SW480 (cell line): ENCODE data around the gene NACC2.

Experiments used
- DNase-seq: peaks from one replicate; pipeline ENCODE4 v3.0.0-alpha.2; 2016; ENCODE audit warnings: low spot score

Gene NACC2

DNA sequence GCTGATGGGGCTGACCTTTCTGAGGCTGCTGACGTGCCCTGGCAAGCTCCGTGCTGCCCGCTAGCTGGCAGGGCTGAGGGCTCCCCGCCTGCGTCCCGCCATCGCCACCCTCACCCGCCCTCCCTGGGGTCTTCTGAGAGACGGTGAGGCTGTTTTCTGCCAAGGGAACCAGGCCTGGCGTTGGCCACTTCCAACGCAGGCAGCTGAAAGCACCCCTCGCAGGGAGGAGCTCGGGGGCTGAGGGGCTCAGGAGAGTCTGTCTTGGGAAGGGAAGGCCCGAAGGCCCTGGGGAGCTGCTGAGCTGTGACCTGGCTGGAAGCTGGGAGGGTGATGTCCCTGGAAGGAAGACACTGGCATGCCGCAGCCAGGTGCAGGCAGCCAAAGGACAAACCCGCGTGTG is 33.3 kb upstream of the NACC2 start:
- DNase-seq: no peak

DNA sequence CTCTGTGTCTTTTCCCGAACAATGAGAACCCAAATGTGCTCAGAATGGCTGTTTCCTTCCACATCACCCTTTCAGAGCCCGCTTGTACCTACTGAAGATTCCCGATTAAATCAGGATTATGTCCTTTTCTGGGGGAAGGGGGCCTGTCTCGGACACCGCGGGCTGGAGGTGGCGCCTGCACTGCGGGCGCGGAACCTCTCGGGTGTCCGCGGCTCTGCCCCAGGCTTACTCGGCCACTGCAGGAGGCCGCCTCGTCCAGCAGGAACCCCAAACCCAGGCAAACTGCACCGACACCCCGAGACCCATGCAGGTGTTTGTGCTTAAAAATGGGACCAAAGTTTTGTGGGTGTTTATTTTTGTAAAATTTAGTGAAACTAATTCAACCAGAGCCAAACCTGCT is 32.2 kb upstream of the NACC2 start:
- no peak for DNase-seq

DNA sequence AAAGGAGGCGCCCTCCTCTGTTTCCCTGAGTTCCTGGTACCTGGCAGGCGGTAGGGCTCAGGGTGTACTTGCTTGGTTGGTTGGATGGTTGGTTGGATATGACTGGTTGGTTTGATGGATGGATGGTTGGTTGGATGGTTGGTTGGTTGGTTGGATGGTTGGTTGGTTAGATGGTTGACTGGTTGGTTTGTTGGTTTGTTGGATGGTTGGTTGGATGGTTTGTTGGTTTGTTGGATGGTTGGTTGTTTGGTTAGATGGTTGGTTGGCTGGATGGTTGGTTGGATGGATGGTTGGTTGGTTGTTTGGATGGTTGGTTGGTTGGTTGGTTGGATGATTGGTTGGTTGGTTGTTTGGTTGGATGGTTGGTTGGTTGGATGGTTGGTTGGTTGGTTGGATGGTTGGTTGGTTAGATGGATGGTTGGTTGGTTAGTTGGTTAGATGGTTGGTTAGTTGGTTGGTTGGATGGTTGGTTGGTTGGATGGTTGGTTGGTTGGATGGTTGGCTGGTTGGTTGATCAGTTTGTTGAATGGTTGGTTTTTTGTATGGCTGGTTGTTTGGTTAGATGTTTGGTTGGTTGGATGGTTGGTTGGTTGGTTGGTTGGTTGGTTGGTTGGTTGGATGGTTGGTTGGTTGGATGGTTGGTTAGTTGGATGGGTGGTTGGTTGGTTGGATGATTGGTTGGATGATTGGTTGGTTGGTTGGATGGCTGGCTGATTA is 30.0 kb upstream of the NACC2 start:
- DNase-seq: no peak

DNA sequence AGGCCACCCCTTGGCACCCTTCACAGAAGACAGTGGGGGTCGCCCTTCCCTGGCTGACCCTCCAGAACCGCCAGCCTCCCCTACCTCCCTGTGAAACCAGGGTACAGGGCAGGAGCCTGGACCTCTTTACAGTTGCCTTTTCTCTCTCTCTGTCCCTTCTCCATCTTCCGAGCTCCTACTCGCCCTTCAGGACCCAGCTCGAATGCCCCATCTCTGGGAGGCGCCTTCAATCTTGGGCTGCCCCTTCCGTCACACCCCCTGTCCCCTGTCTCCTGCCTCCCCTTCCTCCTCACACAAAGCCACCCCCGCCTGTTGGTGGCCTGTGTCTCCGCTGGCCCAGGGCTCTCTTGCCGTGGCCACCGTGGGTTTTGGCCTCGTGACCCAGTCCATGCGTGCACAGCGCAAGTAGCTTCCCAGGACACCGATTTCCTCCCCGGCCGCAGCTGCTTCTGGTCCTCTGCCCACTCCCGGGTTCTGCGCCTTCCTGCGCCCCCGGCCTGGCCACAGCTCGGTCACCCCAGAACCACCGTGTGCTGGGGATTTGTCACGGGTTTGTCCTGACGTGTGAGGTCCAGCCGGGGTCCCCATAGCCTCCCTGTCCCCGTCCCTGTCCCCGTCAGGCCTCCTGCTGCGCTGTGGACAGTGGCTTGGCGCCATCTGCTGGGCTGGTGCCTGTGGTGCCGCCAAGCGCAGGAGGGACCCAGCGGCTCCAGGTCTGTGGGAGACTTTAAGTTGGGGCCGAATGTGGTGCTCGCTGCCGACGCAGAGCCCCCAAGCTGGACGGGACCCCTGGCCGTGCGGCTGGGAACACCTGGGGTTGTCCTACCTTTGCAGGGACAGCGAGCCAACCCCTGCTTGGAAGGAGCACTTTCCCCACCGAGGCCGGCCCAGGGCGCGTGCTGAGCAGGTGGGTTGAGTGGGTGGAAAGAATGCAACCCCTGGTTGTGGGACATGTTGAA is 27.6 kb upstream of the NACC2 start:
- DNase-seq: peak; percentile 53

DNA sequence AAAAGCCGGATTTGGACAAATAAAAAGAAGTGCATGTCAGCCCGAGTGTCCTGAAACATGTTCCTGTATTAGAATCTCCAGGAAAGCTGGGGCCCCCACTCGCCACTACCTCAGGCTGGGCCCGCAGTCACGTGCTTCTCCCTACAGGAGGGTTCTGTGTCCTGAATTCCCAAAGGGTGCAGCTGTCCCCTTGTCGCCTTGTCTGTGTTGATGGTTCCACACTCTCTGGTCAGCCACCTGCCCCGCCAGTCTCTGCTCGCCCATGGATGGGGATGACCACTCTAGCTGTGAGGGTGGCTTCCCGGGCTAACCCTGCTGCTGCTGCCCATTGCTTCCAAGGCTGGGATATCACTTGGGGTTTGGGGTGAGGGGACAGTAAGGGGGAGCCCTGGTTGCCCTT is 26.7 kb upstream of the NACC2 start:
- DNase-seq: no peak

DNA sequence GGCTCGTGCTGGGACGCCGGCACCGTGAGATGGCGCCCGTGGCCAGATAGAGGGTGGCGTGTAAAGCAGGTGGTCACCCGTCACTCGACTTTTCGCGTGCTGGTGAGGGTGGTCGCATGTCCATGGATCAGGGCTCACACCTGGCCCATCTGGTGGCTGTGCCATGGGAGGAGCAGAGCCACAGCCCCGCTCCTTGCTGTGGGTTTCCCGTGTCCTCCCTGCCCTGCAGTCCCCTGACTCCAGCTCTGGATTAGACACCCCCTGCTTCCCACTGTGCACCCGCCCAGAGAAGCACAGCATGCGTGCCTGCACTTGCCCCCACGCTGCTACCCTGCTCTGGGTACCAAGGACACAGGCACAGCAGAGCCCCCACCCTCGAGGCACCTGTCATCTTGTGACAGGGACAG is 25.4 kb upstream of the NACC2 start:
- DNase-seq: no peak

DNA sequence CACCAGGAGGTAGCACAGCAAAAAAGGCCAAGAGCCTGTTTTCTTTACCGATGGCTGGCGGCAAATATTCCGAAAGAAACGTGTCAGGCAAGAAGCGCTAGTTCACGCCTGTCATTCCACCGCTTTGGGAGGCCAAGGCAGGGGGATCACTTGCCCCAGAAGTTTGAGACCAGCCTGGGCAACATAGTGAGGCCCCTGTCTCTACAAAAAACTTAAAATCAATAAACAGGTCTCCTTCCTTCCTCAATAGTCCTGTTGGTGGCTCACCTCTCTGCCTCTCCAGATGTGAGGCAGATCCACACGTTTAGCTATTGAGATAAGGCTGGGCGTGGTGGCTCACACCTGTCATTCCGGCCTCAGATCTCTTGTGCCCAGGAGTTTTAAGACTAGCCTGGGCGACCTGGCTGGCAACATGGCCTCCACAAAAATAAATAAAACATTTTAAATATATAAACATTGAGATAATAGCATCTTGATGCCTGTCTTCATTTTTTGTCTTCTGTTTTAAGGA is 24.8 kb upstream of the NACC2 start:
- DNase-seq: no peak

DNA sequence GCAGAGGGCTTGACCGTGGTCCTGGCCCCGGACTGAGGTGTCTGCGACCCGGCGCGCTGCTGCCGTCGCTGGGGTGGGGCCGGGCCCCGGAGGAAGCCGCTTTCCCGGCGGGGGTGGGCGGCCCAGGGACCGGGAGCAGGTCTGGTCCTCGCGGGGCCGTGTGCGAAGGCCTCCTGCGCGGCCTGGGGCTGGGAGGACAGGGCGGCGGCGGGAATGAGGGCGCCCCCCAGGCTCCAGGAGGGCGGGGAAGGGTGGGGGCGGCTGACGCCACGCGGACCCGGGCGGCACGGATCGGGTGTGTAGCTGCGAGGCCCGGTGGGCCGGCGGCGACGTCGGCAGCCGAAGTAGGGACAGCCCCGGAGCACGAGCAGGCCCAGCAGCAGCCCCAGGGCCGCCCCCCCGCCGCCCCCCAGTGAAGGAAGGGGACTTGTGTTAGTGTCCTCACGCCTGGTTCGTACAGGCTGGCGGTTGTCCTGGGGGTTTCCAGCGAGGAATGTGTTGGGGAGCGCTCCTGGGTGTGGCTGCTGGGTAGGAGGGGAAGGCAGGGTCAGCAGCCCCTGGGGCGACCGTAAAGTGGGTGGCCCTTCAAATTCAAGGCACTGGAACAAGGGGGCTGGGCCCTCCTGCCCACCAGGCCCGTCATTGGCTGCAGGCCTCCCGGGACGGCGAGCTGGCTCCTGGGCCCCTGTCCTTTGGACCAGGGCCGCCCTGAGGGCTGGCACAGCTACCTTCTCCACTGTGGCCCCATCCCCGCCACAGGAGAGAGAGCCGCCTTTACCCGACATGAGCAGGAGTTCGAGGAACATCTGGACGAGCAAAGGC is 24.2 kb upstream of the NACC2 start:
- DNase-seq: peak; percentile 68

DNA sequence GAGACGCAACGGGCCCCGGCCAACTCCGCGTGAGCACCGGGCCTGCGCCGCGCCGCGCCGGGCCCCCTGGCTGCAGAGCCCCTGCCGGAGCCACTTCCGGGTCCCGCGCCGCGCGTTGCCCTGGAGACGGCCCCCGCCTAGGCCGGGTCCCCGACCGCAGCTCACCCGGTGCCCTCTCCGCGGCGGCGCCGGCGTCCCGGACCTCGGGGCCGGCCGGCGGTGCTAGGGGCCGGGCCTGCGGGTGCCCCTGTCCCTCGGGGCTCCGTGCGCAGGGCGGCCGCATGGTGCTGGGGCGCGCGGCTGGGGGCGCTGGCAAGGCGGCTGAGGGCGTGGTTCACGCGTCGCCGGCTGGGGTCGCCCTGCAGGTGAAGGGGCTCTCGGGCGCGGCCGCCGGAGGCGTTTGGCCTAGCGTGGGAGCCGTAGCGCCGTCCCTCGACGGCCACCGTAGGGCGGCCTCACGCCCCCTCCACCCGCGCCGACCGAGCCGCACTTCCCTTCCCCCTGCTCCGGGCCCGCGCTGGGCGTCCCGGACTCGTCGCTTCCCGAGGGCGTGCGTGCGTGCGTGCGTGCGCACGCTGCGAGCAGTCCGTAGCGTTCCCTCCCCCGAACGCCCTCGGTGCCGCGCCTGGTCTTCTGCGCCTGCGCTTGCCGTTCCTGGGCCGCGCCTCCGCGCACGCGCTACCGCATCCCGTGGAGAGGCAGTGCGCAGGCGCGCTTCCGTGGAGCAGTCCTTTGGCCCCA is 23.4 kb upstream of the NACC2 start, which contains the start of gene TMEM250:
Gene TMEM250, minus strand, starts transcription at position 556 of the 741 bp plus-strand sequence. CDS start 1,975 bp downstream, outside the sequence.
- DNase-seq: peak; percentile 95

DNA sequence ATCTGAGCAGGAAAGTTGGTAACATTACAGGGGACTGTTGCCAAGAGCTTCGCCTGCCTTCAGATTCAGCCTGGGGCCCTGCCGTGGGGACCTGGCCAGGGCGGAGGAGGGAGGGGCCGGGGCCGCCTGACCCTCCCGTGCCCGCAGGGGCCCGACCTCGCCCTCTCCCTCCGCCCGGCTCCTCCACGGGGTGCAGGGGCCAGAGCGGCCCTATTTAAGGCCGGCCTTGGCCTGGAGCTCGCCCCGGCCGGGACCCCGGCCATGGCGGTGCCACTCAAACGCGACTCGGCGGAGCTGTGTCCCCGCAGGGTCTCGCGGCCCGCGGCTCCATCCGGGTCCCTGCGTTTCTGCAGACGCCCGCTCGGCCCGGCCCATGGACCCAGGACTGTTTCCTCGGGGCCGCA is 22.8 kb upstream of the NACC2 start:
- DNase-seq: no peak

DNA sequence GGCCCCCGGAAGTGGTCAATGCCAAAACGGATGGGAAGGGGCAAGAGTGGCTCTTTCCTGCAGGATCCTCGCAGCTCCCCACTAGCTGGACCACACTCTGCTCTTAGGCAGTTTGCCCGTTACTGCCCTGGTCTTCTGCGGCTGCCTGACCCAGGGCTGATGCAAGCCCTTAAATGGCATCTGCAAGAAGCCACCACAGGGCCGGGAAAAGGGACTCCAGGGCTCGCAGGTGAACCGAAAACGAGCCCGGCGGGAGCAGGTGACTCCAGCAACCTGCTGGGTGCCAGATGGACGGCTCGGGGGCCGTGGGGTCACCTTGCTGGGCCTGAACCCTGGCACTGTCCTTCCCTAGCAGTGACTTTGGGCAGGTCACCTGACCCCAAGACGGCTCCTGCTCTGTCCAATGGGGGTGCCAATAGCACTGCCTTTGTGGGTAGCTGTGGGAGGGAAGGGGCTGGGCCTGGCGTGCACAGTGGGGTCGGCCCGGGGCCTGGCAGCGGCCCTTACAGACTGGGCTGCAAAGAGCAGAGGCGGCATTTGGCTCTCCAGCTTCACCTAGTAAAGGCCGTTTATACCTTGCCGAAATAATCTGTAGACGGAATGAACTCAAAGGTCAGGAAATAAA is 22.3 kb upstream of the NACC2 start:
- DNase-seq: no peak

DNA sequence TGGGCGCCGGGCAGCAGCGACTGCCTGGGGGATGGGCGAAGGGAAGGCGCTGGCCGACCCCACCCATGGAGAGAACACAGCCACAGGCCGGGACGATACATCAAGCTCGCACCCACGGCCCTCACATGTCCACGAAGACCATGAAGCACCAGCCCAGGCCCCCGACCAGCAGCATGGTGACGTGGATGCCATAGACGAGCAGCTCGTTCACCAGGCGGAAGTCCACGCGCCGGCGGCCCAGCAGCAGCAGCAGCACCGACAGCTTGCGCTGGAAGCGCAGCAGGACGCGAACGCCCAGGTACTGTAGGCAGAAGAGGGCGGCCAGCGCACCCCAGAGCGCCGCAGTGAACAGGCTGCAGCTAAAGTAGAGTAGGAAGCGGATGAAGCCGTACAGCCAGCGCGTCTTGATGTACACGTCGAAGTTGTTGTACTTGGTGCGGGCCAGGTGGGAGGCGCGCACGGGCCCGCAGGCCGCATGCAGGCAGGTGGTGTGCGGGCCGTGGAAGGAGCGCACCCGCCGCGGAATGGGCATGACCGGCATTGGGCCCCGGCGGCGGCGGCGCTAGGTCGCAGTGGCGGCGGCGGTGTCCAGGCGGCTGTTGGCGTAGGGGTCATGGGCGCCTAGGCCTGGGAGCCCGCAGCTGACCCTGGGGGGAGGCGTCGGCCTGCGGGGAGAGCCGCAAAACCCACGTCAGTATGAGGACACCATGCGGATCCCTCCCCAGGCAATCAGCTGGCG is 21.4 kb upstream of the NACC2 start:
- DNase-seq: no peak

DNA sequence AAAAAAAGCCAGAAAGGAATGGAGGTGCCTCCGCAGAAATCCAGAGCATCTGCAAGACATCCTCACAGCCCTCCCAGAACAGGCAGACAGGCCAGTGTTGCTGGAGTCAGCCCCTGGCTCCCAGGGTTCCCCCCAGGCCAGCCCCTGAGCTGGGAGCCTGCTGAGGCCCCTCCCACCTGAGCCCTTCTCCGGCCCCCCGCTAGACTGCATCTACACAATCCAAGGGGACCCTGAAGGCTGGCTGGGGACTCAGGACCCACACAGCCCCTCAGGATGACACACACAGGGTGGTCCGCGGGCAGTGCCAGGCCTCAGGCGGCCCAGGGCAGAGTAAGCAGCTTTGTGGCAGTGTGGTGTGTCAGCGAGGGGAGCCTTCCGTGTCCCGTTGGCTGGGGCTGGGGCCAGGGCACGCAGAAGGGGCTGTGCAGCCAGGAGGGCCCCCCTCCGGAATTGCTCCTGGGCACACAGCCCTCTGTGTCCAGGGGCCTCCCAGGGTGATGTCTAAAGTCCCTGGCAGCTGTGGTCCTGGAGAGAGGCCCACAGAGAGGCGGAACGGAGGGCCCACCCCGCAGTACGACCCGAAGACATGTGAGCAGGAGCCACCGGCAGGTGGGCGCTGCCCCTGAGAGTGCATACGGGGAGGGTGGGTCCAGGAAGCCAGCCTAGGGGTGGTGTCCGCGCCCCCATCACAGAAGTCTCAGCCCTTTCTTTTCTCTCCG is 20.7 kb upstream of the NACC2 start:
- DNase-seq: no peak

DNA sequence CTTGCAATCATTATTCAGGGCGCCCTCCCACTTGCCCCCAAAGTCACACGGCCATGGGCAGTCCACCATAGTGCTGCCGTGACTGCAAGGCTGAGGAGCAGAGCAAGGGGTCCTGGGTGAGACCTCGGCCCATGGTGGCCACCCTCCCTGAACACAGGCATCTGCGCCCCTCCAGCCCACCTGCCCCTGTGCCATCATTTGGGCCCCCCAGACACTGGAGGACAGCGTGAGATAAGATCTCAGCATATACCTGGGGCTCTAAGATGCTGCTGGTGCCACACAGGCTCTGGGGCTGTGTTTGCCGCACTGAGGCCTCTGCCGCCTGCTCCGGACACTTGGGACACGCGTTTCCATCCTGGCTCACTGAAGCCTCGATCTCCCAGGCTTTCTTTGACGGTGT is 20.1 kb upstream of the NACC2 start:
- DNase-seq: no peak

DNA sequence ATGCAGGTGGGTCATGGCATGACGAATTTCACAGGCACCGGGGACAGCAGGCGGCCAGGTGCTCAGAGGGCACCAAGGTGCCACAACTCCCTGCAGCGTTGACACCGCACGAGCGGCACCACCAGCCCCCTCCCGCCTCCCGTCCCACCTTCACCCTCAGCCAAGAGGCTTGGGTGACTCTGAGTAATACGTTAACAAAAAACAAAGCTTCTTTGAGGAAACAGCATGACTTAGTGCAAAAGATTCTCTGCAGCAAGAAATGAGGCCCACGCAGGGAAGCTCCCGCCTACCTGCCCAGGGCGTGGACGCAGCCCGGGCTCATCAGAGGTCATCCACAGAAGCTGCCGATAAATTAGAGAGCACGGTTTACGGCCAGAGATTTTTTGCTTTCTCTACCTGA is 19.5 kb upstream of the NACC2 start:
- no peak for DNase-seq

DNA sequence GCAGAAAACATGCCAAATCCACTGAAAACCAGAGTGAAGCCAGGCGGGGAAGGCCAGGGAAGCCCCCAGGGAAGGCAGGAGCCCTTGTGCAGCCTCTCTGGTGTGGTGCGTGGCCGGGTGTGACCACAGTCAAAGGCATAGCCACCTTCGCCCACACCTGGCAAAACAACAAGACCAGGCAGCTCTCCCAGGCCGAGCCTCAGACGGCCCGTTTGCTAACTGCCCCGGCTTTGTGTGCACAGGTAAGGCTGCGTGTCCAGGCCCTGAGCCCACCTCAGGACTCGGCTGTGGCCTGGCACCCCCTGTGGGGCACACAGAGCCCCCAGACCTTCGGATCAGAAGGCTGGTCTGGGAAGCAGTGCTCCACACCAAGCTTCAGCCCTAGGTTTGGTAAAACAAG is 17.5 kb upstream of the NACC2 start:
- no peak for DNase-seq

DNA sequence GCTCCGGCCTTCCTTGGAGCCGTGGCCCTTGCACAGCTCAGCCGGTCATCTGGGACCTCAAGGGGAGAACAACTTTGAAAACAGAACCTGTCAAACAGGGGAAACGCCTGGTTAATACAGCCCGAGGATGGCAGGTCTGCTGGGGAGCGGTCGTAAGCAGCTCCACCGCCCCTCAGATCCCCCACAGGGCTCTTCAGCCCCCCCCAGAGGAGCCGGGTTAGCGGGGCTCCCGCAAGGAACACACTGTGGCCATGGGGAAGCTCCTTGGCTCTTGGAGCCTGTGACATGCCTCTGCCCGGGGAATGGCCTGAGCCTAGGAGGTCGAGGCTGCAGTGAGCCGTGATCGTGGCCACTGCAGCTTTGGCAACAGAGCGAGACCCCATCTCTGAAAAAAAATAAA is 16.8 kb upstream of the NACC2 start:
- DNase-seq: no peak

DNA sequence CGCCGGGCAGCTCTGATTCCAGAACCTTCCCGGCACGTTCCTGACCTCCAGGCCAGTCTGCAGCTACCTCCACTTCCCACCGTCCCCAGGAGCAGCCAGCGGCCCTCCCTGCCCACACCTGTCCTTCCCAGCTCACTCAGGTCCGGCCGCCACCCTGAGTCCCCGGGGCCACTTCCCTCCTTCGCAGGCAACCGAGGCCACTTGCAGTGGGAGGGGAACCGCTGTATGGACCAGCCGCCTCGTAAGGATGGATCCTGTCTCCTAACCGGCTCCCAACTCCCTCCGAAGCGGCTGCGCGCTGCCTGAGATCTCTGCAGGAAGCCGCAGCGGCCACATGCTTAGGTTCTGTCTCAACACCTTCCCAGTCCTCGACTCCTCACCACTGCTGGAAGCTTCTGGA is 16.1 kb upstream of the NACC2 start:
- DNase-seq: no peak
